Calu3 (cell line): ENCODE results near the gene DRAXIN. TPM values are rescaled to one million over a fixed set of nuclear protein-coding genes. Genes with fewer than 3 reads are reported as not detected.

Experiments
- BruUV-seq: library from RNA; stranded (reverse); fragments of 400-500 nt; replicated peaks from 2 replicates; lab custom pipeline; 2021; lab: Mats Ljungman, UMichigan
- CTCF ChIA-PET: fragments of 300-600 bp; sonication (Branson Sonifier 250); formaldehyde crosslinking; loops from one replicate; lab custom pipeline; 2022; ENCODE audit warnings: antibody characterized with exemption; lab: Charles Lee
- DNase-seq: peaks from one replicate; pipeline ENCODE4 v3.0.0; 2022
- H3K27ac Mint-ChIP-seq: one replicate; pipeline ENCODE4 v1.8.0; 2022; ENCODE audit warnings: mixed read lengths; ENCODE audit not compliant: unreplicated experiment
- H3K27me3 Mint-ChIP-seq: one replicate; pipeline ENCODE4 v1.8.0; 2022; ENCODE audit warnings: mixed read lengths; ENCODE audit not compliant: unreplicated experiment
- H3K36me3 Mint-ChIP-seq: one replicate; pipeline ENCODE4 v1.8.0; 2022; ENCODE audit warnings: mild to moderate bottlenecking, moderate library complexity, mixed read lengths; ENCODE audit not compliant: insufficient read depth, unreplicated experiment
- H3K4me1 Mint-ChIP-seq: one replicate; pipeline ENCODE4 v1.8.0; 2022; ENCODE audit warnings: mild to moderate bottlenecking, low read depth, mixed read lengths; ENCODE audit not compliant: unreplicated experiment
- H3K4me3 Mint-ChIP-seq: one replicate; pipeline ENCODE4 v1.8.0; 2022; ENCODE audit warnings: mild to moderate bottlenecking, low read depth, moderate library complexity, mixed read lengths; ENCODE audit not compliant: unreplicated experiment
- H3K9me3 Mint-ChIP-seq: one replicate; pipeline ENCODE4 v1.8.0; 2022; ENCODE audit warnings: low read depth, mixed read lengths; ENCODE audit not compliant: unreplicated experiment
- intact Hi-C: fragments of 100-400 bp; cut with micrococcal nuclease; formaldehyde crosslinking; loops from one replicate; pipeline ENCODE4 v1.10.0; 2022; ENCODE audit not compliant: unreplicated experiment
- total RNA-seq: library from RNA; stranded (reverse); gene quantifications from 2 replicates; pipeline ENCODE4 v1.2.3, GENCODE V29; 2022
- TF ChIP-seq, protein P1 (sequence below): fragments of 200-600 bp; IDR thresholded peaks from one replicate; pipeline ENCODE4 v1.8.0; 2022; ENCODE audit warnings: antibody characterized with exemption; ENCODE audit not compliant: unreplicated experiment

The DRAXIN gene
- total RNA-seq, 1 experiment from 2014 or later, result not detected

GRCh38 chr1:11741482-11741881 is 50.0 kb downstream of the DRAXIN start:
- BruUV-seq, result no TSS peak
- Mint-ChIP-seq H3K27ac (no peak overlapping the region), H3K4me3 (no peak overlapping the region), H3K4me1 (no peaks in the 10 kb centered on the region), H3K36me3 (peaks cover 7% of the 10 kb centered on the region), H3K27me3 (no peaks in the 10 kb centered on the region), H3K9me3 (no peaks in the 10 kb centered on the region)
- no peak for DNase-seq
- intact Hi-C loops, result no loop called here
- TF ChIP-seq, protein P1, sequence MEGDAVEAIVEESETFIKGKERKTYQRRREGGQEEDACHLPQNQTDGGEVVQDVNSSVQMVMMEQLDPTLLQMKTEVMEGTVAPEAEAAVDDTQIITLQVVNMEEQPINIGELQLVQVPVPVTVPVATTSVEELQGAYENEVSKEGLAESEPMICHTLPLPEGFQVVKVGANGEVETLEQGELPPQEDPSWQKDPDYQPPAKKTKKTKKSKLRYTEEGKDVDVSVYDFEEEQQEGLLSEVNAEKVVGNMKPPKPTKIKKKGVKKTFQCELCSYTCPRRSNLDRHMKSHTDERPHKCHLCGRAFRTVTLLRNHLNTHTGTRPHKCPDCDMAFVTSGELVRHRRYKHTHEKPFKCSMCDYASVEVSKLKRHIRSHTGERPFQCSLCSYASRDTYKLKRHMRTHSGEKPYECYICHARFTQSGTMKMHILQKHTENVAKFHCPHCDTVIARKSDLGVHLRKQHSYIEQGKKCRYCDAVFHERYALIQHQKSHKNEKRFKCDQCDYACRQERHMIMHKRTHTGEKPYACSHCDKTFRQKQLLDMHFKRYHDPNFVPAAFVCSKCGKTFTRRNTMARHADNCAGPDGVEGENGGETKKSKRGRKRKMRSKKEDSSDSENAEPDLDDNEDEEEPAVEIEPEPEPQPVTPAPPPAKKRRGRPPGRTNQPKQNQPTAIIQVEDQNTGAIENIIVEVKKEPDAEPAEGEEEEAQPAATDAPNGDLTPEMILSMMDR, result no peak
- CTCF ChIA-PET, result no interaction called here

DNA sequence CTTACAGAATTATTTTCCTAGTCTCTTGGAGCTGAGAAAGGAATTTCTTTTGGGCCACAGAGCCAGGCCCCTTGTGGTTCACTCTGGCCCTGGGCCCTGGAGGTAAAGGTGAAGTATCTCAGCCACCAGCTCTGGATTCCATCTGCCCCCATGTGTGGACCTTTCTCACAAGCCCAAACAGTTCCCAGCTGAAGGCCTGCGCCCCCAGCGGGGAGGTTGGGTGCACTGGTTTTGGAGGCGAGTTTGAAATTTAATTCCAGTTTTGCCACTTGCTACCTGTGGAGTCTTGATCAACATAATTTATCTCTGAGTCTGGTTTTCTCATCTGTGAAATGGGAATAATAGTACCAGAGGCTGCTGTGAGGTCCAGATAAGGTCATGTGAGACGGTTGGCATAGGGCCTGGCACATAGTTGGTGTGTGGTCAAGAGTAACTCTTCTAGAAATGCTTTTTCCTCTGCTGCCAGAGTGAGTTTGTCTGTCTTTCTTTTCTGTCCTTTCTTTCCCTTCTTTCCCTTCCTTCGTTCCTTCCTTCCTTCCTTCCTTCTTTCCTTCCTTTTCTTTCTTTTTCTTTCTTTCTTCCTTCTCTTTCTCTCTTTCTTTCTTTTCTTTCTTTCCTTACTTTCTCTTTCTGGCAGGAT is 50.5 kb downstream of the DRAXIN start:
- BruUV-seq, result no TSS peak

DNA sequence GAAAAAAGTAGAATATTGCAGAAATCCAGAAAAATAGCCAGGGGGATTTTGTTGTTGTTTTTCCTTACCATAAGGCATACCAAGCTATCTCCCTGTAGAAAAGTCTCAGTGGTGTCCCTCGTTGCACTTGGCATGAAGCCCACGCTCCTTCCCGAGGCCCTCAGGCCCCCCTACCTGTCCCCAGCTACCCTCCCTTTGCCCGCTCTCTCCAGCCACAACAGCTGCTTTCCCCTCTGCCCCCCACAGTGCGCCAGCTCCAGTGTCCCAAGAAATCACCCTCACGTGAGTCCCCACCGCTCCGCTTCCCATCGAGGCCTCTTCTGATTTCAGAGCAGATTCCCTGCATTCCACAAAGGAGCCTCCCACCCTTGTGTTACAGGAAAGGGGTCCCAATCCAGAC is 52.8 kb downstream of the DRAXIN start:
- CTCF ChIA-PET, result no interaction called here
- no peaks in the 10 kb centered on the region for H3K9me3 Mint-ChIP-seq
- no peaks in the 10 kb centered on the region for H3K4me1 Mint-ChIP-seq
- intact Hi-C loops, result no loop called here
- no TSS peak for BruUV-seq
- DNase-seq, result no peak
- peaks cover 5% of the 10 kb centered on the region for H3K36me3 Mint-ChIP-seq
- H3K27ac Mint-ChIP-seq, result no peak overlapping the region
- TF ChIP-seq, protein P1, result no peak
- H3K4me3 Mint-ChIP-seq, result no peak overlapping the region
- no peaks in the 10 kb centered on the region for H3K27me3 Mint-ChIP-seq

More for the DNA sequence above, 50.5 kb downstream of the DRAXIN start:
- H3K27ac Mint-ChIP-seq, result no peak overlapping the region
- CTCF ChIA-PET, result no interaction called here
- peaks cover 2% of the 10 kb centered on the region for H3K36me3 Mint-ChIP-seq
- H3K27me3 Mint-ChIP-seq, result no peaks in the 10 kb centered on the region
- H3K4me3 Mint-ChIP-seq, result no peak overlapping the region
- DNase-seq, result no peak
- TF ChIP-seq, protein P1, result no peak
- intact Hi-C loops, result no loop called here
- no peaks in the 10 kb centered on the region for H3K4me1 Mint-ChIP-seq
- H3K9me3 Mint-ChIP-seq, result no peaks in the 10 kb centered on the region

- intact Hi-C loops, result no loop called here
- Mint-ChIP-seq H3K4me1 (no peaks in the 10 kb centered on the region), H3K27me3 (no peaks in the 10 kb centered on the region), H3K9me3 (no peaks in the 10 kb centered on the region), H3K4me3 (no peak overlapping the region), H3K27ac (no peak overlapping the region), H3K36me3 (peaks cover 6% of the 10 kb centered on the region)
- TF ChIP-seq, protein P1, result no peak
- CTCF ChIA-PET, result no interaction called here
- no TSS peak for BruUV-seq
- DNase-seq, result no peak
Observed at GRCh38 chr1:11746092-11746491, 54.6 kb downstream of the DRAXIN start.
